NB4 (cell line): ENCODE results near the gene CMSS1.

Source experiments
- CTCF ChIP-seq: IDR thresholded peaks from one replicate; pipeline ENCODE4 v1.5.1; 2012; ENCODE audit warnings: low read depth, low read length
- POLR2A ChIP-seq: IDR thresholded peaks from 2 replicates; pipeline ENCODE4 v1.6.1; 2011; ENCODE audit warnings: mild to moderate bottlenecking; ENCODE audit not compliant: insufficient read length; ENCODE audit errors: extremely low read depth

GRCh38 chr3:99864289-99864688, 46.6 kb downstream of the CMSS1 start:
- TF ChIP-seq CTCF, result no peak
- TF ChIP-seq POLR2A, result no peak
